Astrocyte of the spinal cord (primary cell): ENCODE measurements around the gene RASEF.
A peak's percentile ranks its signal among the peaks of the same experiment; 100 is the strongest.

ENCODE experiments used
- DNase-seq: peaks from one replicate; pipeline ENCODE4 v3.0.0; 2011; ENCODE audit warnings: low read depth, low spot score
- H3K4me3 ChIP-seq: 2 replicates; pipeline ENCODE4 v1.5.1; 2011; ENCODE audit warnings: low read depth, mild to moderate bottlenecking, low read length, moderate library complexity
- in situ Hi-C: cut with HindIII; loops from 2 replicates; pipeline ENCODE4 v1.10.0; 2017; ENCODE audit warnings: low sequenced_read_pairs
- TF ChIP-seq, protein P1 (sequence below): IDR thresholded peaks from 2 replicates; pipeline ENCODE4 v1.5.1; 2012; ENCODE audit warnings: low read depth, mild to moderate bottlenecking, low read length, inconsistent platforms

The RASEF gene

DNA sequence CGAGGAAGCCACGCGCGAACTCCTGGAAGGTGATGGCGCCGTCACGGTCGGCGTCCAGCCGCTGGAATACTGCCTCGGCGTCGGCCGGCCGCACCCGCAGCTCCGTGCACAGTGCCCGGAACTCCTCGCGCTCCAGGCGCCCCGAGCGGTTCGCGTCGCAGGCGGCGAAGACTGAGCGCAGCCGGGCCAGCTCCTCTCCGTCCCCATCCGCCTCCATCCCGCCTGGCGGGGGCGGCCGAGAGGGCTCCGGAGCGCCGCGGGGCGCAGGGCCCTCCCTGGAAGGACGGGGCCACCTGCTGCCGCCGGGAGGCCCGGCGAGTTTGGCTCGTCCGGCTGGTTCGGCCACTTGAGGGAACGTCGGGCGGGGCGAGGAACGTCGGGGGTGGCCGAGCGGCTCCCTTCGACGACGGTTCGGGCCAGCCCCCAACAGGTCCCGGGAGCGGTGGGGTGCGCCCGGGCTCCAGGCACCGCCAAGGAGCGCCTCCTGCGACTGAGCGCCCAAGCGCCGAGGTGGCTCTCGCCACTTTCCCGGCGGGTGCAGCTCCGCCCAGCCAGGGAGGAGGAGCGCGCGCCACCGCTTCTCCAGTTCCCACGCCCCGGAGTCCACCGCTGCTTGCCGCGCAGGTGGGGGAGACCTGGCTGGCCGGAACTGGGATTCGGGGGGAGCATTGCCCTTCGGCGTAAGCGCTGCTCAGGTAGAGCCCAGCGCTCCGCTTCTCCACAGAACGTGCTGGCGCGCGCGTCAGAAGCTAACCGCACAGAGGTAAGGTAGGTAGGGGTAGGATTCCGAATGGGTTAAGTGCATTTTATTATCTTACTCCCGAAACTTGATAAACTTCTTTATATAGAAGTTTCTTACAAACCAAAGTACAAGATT is at the start of gene RASEF:
TSS of gene RASEF (minus strand) at position 492 of the 877 bp plus-strand sequence. CDS start at position 217, 275 bp downstream.
- TF ChIP-seq, protein P1, sequence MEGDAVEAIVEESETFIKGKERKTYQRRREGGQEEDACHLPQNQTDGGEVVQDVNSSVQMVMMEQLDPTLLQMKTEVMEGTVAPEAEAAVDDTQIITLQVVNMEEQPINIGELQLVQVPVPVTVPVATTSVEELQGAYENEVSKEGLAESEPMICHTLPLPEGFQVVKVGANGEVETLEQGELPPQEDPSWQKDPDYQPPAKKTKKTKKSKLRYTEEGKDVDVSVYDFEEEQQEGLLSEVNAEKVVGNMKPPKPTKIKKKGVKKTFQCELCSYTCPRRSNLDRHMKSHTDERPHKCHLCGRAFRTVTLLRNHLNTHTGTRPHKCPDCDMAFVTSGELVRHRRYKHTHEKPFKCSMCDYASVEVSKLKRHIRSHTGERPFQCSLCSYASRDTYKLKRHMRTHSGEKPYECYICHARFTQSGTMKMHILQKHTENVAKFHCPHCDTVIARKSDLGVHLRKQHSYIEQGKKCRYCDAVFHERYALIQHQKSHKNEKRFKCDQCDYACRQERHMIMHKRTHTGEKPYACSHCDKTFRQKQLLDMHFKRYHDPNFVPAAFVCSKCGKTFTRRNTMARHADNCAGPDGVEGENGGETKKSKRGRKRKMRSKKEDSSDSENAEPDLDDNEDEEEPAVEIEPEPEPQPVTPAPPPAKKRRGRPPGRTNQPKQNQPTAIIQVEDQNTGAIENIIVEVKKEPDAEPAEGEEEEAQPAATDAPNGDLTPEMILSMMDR = no peak
- in situ Hi-C loops = no loop called here
- H3K4me3 ChIP-seq = peak within 1 kb of the TSS; percentile 40
- peak; percentile 42 for DNase-seq

GRCh38 chr9:83111169-83111568 is 48.2 kb upstream of the RASEF start:
- no peak for DNase-seq
- in situ Hi-C loops = no loop called here
- H3K4me3 ChIP-seq = no peak overlapping the region
- TF ChIP-seq, protein P1 = no peak

- in situ Hi-C loops = no loop called here
- no peak for DNase-seq
Measured at GRCh38 chr9:83109296-83109695, 46.4 kb upstream of the RASEF start.

DNA sequence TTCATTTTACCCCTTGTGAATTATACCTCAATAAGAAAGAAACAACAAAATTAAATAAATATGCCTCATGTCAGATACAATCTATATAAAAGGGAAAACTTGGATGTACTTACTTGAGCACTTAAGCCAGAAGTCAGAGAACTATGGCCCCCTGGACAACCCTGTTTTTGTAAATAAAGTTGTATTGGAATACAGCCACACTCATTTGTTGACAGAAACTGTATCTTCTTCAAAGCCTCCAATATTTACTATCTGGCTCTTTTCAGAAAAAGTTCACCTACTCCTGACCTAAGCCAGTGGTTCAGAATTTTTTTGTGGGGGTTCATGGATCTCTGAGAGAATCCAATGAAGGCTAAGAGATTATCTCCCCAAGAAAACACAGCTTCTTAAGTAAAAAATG is 45.3 kb upstream of the RASEF start:
- H3K4me3 ChIP-seq = no peak overlapping the region
- DNase-seq = no peak
- in situ Hi-C loops = no loop called here
- TF ChIP-seq, protein P1 = no peak

More at GRCh38 chr9:83109296-83109695, 46.4 kb upstream of the RASEF start:
- no peak overlapping the region for H3K4me3 ChIP-seq
- TF ChIP-seq, protein P1 = no peak

- no peak for DNase-seq
- in situ Hi-C loops = no loop called here
- no peak overlapping the region for H3K4me3 ChIP-seq
- TF ChIP-seq, protein P1 = no peak
Measured at GRCh38 chr9:83106772-83107171, 43.8 kb upstream of the RASEF start.

DNA sequence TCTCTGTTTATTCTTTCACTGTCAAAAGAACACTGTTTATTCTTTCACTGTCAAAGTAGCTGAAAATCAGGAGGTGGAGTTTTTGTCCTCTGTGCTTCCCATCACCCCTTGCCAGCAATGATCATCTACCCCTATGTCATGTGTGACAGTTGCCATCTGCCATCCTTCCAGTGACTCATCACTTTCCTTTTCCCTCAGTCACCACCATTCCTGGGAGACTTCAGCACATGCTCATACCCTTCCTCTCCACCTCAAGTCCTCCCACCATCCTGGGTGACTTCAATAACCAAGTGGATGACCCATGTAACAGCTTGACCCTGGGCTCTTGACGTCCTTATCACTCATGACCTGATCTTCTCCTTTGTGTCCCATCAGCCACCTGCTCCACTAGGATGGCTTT is 43.3 kb upstream of the RASEF start:
- DNase-seq = no peak
- in situ Hi-C loops = no loop called here
- no peak overlapping the region for H3K4me3 ChIP-seq
- TF ChIP-seq, protein P1 = no peak
